HCT116 (cell line): ENCODE results near the gene SYNJ2. TPM values are rescaled to one million over a fixed set of nuclear protein-coding genes. Genes with fewer than 3 reads are reported as not detected.

Experiments used
- ATAC-seq: fragments of 200-7000 bp; cut with Tn5 transposase; 2 replicates; pipeline ENCODE4 v1.9.1; 2020; ENCODE audit warnings: mild to moderate bottlenecking, moderate library complexity
- BruUV-seq: library from RNA; stranded (reverse); fragments of 400-500 nt; replicated peaks from 2 replicates; lab custom pipeline; 2021; lab: Mats Ljungman, UMichigan
- CTCF ChIA-PET: fragments of 300-600 bp; sonication (Branson Sonifier 250); formaldehyde crosslinking; loops from one replicate; lab custom pipeline; 2021; ENCODE audit warnings: antibody characterized with exemption; lab: Charles Lee
- POLR2A ChIA-PET: fragments of 300-600, 350-600 bp; sonication (Branson Sonifier 250); formaldehyde crosslinking; loops from one replicate; lab custom pipeline; 2021; ENCODE audit warnings: antibody characterized with exemption; lab: Charles Lee
- RAD21 ChIA-PET, 2 experiments: fragments of 300-600 bp; sonication (Branson Sonifier 250); formaldehyde crosslinking; loops; one replicate each; lab custom pipeline; 2023; ENCODE audit warnings: low total read pairs in 2 of 2; ENCODE audit not compliant: uncharacterized antibody in 2 of 2, unreplicated experiment in 2 of 2, low non-redundant PET in 1 of 2; lab: Charles Lee
- DNase-seq: peaks from one replicate; pipeline ENCODE4 v3.0.0-alpha.2; 2010; ENCODE audit warnings: low read depth, low spot score
- H2AFZ ChIP-seq: fragments of 200-600 bp; shearing (Covaris generic), sonication (generic); 2 replicates; pipeline ENCODE4 v1.6.1; 2017; ENCODE audit warnings: low read depth, mixed run types, mixed read lengths, antibody characterized with exemption, low read length; ENCODE audit not compliant: poor library complexity, severe bottlenecking
- H3K27ac ChIP-seq: 2 replicates; pipeline ENCODE4 v1.5.1; 2012; ENCODE audit warnings: low read depth, low read length
- H3K27me3 ChIP-seq: fragments of 200-600 bp; sonication (generic); 2 replicates; pipeline ENCODE4 v1.6.1; 2016; ENCODE audit warnings: mixed run types, low read length, mixed read lengths; ENCODE audit not compliant: insufficient read depth
- H3K36me3 ChIP-seq, 2 experiments: fragments of 200-500 bp in 1 of 2; fragments of 200-600 bp in 1 of 2; sonication (Bioruptor generic) in 1 of 2; sonication (generic) in 1 of 2; 2 replicates each; pipeline versions ENCODE4 v1.5.1 to v1.6.1; 2014 to 2016; ENCODE audit warnings: low read length in 2 of 2, inconsistent platforms in 1 of 2, mixed read lengths in 1 of 2, mixed run types in 1 of 2; ENCODE audit not compliant: insufficient read depth in 2 of 2, control insufficient read depth in 1 of 2
- H3K4me1 ChIP-seq, 2 experiments: fragments of 200-600 bp in 1 of 2; sonication (generic) in 1 of 2; 2 replicates each; pipeline versions ENCODE4 v1.5.1 to v1.6.1; 2012 to 2017; ENCODE audit warnings: low read length in 2 of 2, inconsistent platforms in 1 of 2, mild to moderate bottlenecking in 1 of 2, mixed read lengths in 1 of 2, mixed run types in 1 of 2, moderate library complexity in 1 of 2; ENCODE audit not compliant: insufficient read depth in 2 of 2, control insufficient read depth in 1 of 2
- H3K4me2 ChIP-seq: fragments of 200-600 bp; sonication (generic); 2 replicates; pipeline ENCODE4 v1.6.1; 2017; ENCODE audit warnings: mixed run types, low read length, mixed read lengths
- H3K4me3 ChIP-seq, 2 experiments: fragments of 200-600 bp in 1 of 2; sonication (generic) in 1 of 2; replicated peaks in 1 of 2; 2 replicates each; pipeline ENCODE4 v1.5.1; 2011 to 2016; ENCODE audit warnings: low read length in 2 of 2, control low read depth in 1 of 2, low read depth in 1 of 2, mild to moderate bottlenecking in 1 of 2, mixed read lengths in 1 of 2, mixed run types in 1 of 2
- H3K79me2 ChIP-seq: fragments of 200-600 bp; sonication (generic); 2 replicates; pipeline ENCODE4 v1.6.1; 2017; ENCODE audit warnings: mild to moderate bottlenecking, mixed run types, low read length, moderate library complexity, mixed read lengths; ENCODE audit not compliant: insufficient read depth
- H3K9ac ChIP-seq: fragments of 200-600 bp; sonication (generic); 2 replicates; pipeline ENCODE4 v1.6.1; 2016; ENCODE audit warnings: low read length, mixed read lengths
- H3K9me2 ChIP-seq: fragments of 200-600 bp; sonication (generic), shearing (Covaris generic); 2 replicates; pipeline ENCODE4 v1.6.1; 2017; ENCODE audit warnings: mixed run types, mild to moderate bottlenecking, moderate library complexity; ENCODE audit not compliant: insufficient read depth
- H3K9me3 ChIP-seq, 2 experiments: fragments of 200-500 bp in 1 of 2; fragments of 200-600 bp in 1 of 2; sonication (Bioruptor generic) in 1 of 2; sonication (generic) in 1 of 2; 2 replicates each; pipeline ENCODE4 v1.6.1; 2014 to 2017; ENCODE audit warnings: low read length in 2 of 2, mixed read lengths in 2 of 2, inconsistent platforms in 1 of 2, low read depth in 1 of 2, mild to moderate bottlenecking in 1 of 2, mixed run types in 1 of 2, moderate library complexity in 1 of 2; ENCODE audit not compliant: control insufficient read depth in 1 of 2, insufficient read depth in 1 of 2
- H4K20me1 ChIP-seq: fragments of 200-600 bp; sonication (generic), shearing (Covaris generic); 2 replicates; pipeline ENCODE4 v1.6.1; 2017; ENCODE audit warnings: mixed run types, mild to moderate bottlenecking, moderate library complexity; ENCODE audit not compliant: insufficient read depth
- ATF3 ChIP-seq: IDR thresholded peaks from 2 replicates; pipeline ENCODE4 v1.6.1; 2012
- CBX3 ChIP-seq: IDR thresholded peaks from 2 replicates; pipeline ENCODE4 v1.6.1; 2012; ENCODE audit warnings: low read depth
- CEBPB ChIP-seq: IDR thresholded peaks from 2 replicates; pipeline ENCODE4 v1.6.1; 2012; ENCODE audit warnings: low read depth
- ELF1 ChIP-seq: IDR thresholded peaks from 2 replicates; pipeline ENCODE4 v1.6.1; 2012; ENCODE audit warnings: low read depth, borderline replicate concordance
- EZH2phosphoT487 ChIP-seq: fragments of 200-600 bp; IDR thresholded peaks from 2 replicates; pipeline ENCODE4 v1.6.1; 2018; ENCODE audit warnings: antibody characterized with exemption, borderline replicate concordance
- FOSL1 ChIP-seq: IDR thresholded peaks from 2 replicates; pipeline ENCODE4 v1.6.1; 2012; ENCODE audit warnings: low read depth
- JUND ChIP-seq: IDR thresholded peaks from 2 replicates; pipeline ENCODE4 v1.6.1; 2012
- MAX ChIP-seq: IDR thresholded peaks from 2 replicates; pipeline ENCODE4 v1.6.1; 2012
- POLR2A ChIP-seq: IDR thresholded peaks from 2 replicates; pipeline ENCODE4 v1.7.0; 2011; ENCODE audit warnings: borderline replicate concordance; ENCODE audit not compliant: insufficient read depth, insufficient read length; ENCODE audit errors: extremely low read depth
- POLR2AphosphoS5 ChIP-seq: IDR thresholded peaks from 2 replicates; pipeline ENCODE4 v1.6.1; 2011; ENCODE audit warnings: mild to moderate bottlenecking, low read depth, low read length, moderate library complexity
- SIN3A ChIP-seq: IDR thresholded peaks from 2 replicates; pipeline ENCODE4 v1.6.1; 2012; ENCODE audit warnings: low read depth
- SP1 ChIP-seq: IDR thresholded peaks from 2 replicates; pipeline ENCODE4 v1.6.1; 2012; ENCODE audit warnings: low read depth
- SRF ChIP-seq: IDR thresholded peaks from 2 replicates; pipeline ENCODE4 v1.6.1; 2012; ENCODE audit warnings: low read depth
- TCF7L2 ChIP-seq: IDR thresholded peaks from 2 replicates; pipeline ENCODE4 v1.7.0; 2011; ENCODE audit warnings: borderline replicate concordance, inconsistent platforms; ENCODE audit not compliant: insufficient read depth, insufficient read length; ENCODE audit errors: extremely low read depth
- YY1 ChIP-seq: IDR thresholded peaks from 2 replicates; pipeline ENCODE4 v1.6.1; 2011; ENCODE audit warnings: low read length, low read depth, moderate library complexity, mild to moderate bottlenecking; ENCODE audit not compliant: insufficient replicate concordance; ENCODE audit errors: extremely low read depth
- ZFX ChIP-seq: fragments of 450-650 bp; IDR thresholded peaks from 2 replicates; pipeline ENCODE4 v1.6.1; 2017
- intact Hi-C: fragments of 100-400 bp; cut with micrococcal nuclease; formaldehyde crosslinking; loops from 2 replicates; pipeline ENCODE4 v1.10.0; 2022
- total RNA-seq: library from RNA; stranded (reverse); gene quantifications from one replicate; pipeline ENCODE4 v1.2.1, GENCODE V29; 2021; ENCODE audit not compliant: unreplicated experiment
- TF ChIP-seq, protein P1 (sequence below): IDR thresholded peaks from 2 replicates; pipeline ENCODE4 v1.6.1; 2011; ENCODE audit warnings: mild to moderate bottlenecking, low read length, moderate library complexity; ENCODE audit not compliant: insufficient replicate concordance; ENCODE audit errors: extremely low read depth

SYNJ2 gene
- total RNA-seq, 1 experiment from 2014 or later = 23.9 TPM

DNA sequence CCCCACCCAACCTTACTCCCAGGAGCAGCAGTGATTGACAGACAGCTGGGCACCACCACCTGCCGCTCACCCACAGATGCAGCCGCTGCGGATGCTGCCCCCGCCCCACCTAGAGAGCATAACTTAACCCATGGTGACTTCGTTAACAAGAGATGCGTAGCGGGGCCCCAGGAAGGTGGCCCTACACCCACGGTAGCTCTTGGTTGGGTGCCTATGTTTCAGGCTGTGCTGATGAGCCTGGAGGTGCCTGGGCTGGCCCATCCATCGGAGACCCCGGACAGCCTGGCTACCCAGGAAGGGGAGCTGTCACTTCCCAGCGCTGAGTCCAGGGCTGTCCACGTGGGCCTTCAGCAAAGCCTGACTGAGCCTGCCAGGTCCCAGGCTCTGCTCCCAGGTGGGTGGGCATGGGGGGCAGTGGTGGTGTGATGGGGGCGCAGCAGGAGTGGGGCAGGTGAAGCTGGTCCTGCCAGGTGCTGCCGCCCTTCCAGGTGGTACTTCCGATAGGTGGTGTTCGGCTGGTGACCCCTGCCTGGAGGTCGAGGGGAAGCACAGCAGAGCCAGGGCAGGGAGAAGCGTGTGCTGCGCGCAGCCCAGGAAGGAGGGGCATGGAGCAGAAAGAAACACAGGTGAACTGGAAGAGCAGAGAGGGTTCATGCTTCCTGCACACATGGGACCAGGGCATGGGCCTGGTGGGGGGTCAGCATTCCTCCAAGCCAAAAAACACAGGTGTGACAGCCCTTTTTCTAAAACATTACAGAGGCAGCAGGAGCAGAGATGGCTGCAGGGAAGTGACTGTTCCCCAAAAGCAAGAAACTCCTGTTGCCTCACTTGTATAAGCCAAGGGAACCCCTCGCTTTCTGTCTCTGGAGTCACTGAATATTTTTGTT, 56.9 kb downstream of the SYNJ2 start:
- TF ChIP-seq POLR2AphosphoS5 (no peak), SP1 (no peak), FOSL1 (no peak), POLR2A (no peak), ELF1 (no peak), MAX (no peak), SIN3A (no peak), JUND (no peak), ZFX (no peak), EZH2phosphoT487 (no peak), ATF3 (no peak), CEBPB (no peak), TCF7L2 (no peak), SRF (no peak), CBX3 (no peak), YY1 (no peak)
- TF ChIP-seq, protein P1, sequence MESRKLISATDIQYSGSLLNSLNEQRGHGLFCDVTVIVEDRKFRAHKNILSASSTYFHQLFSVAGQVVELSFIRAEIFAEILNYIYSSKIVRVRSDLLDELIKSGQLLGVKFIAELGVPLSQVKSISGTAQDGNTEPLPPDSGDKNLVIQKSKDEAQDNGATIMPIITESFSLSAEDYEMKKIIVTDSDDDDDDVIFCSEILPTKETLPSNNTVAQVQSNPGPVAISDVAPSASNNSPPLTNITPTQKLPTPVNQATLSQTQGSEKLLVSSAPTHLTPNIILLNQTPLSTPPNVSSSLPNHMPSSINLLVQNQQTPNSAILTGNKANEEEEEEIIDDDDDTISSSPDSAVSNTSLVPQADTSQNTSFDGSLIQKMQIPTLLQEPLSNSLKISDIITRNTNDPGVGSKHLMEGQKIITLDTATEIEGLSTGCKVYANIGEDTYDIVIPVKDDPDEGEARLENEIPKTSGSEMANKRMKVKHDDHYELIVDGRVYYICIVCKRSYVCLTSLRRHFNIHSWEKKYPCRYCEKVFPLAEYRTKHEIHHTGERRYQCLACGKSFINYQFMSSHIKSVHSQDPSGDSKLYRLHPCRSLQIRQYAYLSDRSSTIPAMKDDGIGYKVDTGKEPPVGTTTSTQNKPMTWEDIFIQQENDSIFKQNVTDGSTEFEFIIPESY = no peak
- intact Hi-C loops = no loop called here
- Histone ChIP-seq H3K27ac (peak overlapping the region; percentile 87), H3K4me3 (0 out of 4 replicates have a peak overlapping the region, but pooled peaks of 1 of the 2 experiments have one; percentile 27), H4K20me1 (no peaks in the 10 kb centered on the region), H3K9me2 (no peaks in the 10 kb centered on the region), H3K9me3 (no peaks in the 10 kb centered on the region), H3K79me2 (no peaks in the 10 kb centered on the region; the same call in 1 of the 2 replicates), H3K36me3 (peaks cover 0 to 4% of the 10 kb centered on the region in 2 experiments; a peak in 1 of 4 replicates), H3K9ac (peak overlapping the region; percentile 41), H3K4me2 (peak overlapping the region; percentile 80), H3K4me1 (peaks cover 53 to 59% of the 10 kb centered on the region in 2 experiments), H2AFZ (no peak overlapping the region), H3K27me3 (no peaks in the 10 kb centered on the region)
- ATAC-seq (no peak), DNase-seq (no peak)
- ChIA-PET CTCF (interaction anchor here (2.7 kb wide), 1 partner anchor 12 kb away, joined by 13 read pairs; no protein-coding TSS in a partner anchor), RAD21 (no interaction called here), POLR2A (interaction anchor here (1.0 to 1.2 kb wide), 2 partner anchors 12 to 19 kb away, joined by 3 to 5 read pairs; no protein-coding TSS in a partner anchor)
- no TSS peak for BruUV-seq
